Activated effector memory CD4-positive, alpha-beta T cell treated with anti-CD3 and anti-CD28 coated beads, Interleukin-2, amount 50 U/mL, for 16 hours (primary cell): Measurements from ENCODE around the gene PKP4.

Experiments
- DNase-seq: peaks from one replicate; pipeline ENCODE4 v3.0.0-alpha.2; 2020

The PKP4 gene

DNA sequence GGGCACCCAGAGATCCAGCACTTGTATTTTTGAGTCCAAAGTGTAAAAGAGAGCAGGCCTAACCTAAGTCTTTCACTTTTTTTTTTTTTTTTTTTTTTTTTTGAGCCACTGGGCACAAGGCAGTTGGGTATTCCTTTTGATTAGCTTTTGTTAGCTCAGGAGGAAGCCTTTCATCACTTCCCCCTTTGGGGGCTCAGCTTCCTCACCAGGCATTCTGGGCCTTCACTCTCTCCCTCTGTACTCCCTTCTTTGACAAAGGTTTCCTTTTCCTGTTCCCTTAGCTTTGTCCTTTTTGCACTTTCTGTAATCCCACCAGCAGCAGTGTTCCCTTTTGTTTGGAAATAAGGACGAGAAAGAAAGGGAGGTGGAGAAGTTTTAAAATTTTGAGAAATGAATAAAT is 88.2 kb downstream of the PKP4 start:
- DNase-seq: no peak

DNA sequence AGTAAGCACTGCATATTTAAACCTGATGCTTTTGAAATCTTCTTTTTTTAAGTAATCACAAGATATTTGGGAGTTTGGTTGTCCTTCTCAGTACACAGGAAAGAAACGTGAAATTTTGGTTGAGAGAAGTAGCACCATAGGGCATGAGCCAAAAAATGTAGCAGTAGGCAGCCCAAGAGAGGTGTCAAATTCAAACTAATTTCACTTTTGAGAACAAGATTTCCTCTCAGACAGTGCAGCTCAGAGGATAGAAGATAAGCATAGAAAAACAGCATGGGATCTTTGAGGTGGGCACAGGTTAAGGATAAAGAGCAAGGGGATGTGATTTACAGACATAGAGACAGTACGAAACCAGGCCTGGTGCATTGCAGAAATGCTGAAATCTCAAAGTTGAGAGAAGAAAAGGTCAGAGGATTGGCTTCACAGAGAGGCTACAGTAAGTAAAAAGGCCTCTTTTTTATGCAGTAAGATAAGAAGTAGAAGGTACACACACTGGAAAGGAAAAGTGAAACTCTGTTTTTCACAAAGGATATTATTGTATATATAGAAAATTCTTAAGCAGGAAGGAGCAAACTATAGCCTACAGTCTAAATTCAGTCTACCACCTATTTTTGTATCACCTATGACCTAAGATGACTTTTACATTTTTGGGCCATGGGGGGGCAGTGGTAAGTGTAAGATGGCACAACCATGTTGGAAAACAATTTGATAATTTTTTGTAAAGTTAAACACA is 89.8 kb downstream of the PKP4 start:
- DNase-seq: no peak

DNA sequence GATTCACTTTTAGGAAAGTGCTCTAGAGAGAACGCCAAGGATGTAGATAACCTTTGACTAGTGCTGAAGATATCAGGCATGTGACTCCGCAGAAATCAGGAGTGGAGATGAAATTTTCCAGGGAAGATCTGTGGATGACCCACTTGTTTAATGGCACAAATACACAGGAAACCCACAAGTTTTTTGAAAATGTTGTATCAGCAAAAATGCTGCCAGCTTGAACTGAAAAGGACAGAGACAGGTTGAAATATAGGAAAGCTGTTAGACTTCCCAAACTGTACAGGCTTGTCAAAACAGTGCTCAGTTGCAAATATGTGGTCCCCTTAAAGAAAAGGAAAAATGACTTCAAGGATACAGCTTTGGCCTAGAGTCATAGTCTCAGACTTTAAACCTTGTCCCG is 96.5 kb downstream of the PKP4 start:
- no peak for DNase-seq

DNA sequence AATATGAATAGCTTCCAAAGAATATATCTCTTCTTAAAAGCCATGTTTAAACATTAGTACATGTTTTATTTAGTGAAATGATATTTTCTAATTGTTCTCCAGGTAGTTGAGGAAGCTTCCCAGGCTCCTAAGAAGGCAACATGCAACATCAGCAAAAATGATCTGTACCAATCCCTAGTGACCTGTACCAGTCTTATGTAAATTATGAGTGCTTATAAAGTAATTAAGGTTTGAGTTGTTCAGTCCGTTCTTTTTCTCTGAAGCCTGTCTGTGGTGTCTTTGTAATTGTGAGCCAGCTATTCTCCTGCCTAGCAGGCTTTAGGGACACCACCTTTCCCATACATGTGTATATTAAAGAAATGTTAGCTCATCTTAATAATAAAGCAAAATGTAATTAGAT is 98.2 kb downstream of the PKP4 start:
- no peak for DNase-seq

DNA sequence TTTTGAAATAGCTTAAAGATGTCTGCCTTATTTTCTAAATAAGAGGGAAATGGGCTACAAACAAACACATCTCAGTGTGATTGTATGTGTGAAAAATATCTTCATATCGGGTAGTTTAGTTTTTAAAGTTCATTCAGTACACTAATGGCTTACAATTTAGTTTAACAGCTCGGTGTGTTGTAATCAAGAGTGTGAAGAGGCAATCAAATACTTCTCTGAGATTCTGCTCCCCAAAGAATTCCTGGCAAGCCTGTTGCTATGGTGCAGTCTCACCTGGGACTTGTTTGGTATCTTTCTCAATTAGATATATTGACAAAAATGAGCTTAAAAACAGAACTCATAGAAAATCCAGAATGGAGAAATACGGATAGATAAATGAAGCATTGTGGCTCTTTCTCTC is 99.4 kb downstream of the PKP4 start:
- DNase-seq: no peak

DNA sequence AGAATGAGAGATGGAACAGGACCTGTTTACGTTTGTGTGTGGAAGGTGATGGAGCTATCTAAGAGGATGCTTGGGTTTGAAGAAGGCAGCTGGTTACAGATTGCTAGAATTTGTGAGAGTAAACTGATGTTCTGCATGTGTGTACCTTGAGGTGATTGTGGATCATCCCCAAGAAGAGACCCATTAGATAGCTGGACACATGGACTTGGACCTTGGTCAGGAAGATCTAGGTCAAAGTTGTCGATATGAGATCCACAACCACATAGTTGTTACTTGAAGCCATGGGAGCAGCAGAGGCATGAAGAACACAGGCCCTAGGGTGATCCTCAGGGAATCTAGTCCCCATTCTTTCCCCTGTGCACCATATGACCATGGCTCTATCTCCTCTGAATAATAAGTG is 101.0 kb downstream of the PKP4 start:
- no peak for DNase-seq

DNA sequence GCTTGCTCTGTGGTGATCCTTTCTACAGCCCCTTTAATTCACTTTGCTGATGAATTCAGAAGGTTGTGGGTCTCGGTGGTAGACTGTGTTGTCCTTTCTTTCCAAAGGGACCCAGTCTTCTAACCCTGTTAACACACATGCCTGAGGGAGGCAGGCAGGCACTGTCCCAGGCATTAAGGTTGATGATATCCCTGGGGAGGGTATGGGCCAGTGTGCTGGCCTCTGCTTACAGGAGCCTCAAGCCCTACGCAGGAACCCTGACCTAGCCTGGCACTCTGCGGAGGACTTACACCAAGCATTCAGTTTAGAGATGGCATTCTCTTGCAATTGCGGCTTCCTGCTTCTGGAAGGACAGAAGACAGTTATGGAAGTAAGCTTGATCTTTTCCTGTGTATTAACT is 102.5 kb downstream of the PKP4 start:
- no peak for DNase-seq

DNA sequence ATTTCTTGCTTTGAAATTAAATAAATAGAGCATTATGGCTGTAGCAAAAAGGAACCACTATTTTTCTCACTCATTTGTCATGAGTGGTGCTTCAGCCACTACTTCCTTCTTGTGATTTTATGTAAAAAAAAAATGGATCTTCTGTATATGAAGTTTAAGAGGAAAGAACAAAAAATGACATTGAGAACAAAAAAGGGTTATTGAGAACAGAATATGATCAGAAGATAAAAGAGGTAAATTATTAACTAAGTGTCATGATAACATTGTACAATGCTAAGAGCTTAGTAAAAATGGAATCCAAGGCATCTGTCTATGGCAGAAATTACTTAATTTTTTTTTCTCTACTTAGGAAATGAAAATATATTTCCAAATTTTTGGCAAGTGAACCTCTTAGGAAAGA is 103.5 kb downstream of the PKP4 start:
- no peak for DNase-seq

DNA sequence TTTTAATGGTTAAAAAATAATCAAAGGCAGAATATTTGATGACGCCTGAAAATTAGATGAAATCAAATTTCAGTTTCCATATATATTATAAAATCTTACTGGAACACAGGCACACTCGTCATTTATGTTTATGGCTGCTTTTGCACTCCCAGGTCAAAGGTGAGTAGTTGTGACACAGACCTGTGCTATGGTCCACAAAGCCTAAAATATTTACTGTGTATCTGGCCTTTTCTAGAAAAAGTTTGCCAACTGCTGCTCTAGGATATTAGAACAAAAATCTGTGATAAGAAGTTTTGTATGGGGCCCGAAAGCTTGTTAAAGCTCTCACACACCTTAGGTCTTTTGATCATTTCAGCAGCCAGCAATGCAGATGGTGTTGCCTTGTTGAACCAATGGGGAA is 104.3 kb downstream of the PKP4 start:
- no peak for DNase-seq

DNA sequence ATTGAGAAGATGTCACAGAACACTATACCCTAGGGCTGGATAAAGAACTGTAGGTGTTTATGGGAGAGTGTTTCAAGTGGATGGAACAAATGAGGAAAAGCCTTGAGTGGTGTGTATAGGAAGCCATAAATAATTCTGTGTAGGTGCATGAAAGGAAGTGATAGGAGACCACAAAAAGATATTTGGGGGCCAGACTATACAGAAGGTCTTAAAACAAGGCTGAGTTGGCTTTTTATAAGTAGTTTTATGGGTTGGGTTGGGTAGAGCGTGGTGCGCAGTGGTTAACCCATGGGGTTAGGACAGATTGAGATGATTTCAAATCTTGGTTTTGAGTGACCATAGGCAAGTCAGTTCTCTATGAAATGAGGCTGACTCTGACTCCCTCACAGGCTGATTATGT is 110.5 kb downstream of the PKP4 start:
- DNase-seq: no peak

DNA sequence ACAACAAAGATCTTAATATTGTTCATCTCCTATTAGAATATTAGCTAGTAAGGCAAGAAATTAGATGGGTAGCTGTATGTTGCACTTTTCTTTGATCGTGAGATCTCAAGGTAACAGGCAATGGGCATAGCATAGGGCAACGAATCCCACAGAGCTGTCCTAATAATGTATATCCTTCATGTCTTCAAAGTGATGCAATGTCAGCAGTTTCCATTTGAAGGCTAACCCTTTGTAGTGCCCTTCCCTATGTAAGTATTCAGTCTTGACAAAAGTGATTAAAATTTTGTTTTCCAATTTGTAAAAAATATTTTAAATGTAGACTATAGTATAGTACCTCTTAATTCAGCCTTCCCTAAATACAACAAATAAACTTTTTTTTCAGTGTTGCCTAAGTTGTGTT is 112.5 kb downstream of the PKP4 start:
- no peak for DNase-seq

DNA sequence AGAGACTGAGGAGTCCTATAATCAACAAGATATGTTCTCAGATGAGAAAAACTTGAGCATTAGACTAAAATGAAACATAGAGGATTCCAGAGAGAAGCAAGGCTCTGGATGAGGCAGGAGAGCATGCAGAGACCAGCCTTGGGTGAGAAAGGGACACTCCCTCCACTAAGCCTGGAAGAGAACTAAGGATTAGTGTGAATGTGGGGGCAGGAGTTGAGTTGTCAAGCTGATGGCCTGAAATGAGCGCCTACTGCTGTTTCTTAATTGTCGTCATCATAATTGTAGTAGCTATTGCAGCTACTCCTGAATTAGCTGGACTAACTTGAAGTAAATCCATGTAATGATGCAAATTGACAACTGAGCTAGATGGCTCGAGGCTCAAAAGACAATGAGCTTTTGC is 114.1 kb downstream of the PKP4 start:
- no peak for DNase-seq

DNA sequence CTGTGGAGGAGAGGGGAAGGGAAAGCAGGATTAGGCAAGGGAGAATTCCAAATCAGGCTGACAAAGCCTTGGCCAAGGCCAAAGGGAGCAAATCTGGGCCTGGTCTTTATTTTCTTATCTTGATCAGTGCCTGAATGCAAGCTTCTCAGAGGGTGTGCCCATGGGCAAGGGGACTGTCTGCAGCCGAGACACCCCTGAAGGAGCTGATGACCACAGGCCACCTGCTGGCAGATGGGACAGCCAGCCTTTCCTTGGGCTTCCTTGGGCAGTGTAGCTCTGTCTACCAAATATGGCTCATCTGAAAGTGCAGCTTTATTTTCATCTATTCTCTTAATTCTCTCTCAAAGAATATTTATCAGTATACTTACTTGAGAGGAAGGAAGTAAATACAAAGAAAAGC is 117.0 kb downstream of the PKP4 start:
- no peak for DNase-seq

DNA sequence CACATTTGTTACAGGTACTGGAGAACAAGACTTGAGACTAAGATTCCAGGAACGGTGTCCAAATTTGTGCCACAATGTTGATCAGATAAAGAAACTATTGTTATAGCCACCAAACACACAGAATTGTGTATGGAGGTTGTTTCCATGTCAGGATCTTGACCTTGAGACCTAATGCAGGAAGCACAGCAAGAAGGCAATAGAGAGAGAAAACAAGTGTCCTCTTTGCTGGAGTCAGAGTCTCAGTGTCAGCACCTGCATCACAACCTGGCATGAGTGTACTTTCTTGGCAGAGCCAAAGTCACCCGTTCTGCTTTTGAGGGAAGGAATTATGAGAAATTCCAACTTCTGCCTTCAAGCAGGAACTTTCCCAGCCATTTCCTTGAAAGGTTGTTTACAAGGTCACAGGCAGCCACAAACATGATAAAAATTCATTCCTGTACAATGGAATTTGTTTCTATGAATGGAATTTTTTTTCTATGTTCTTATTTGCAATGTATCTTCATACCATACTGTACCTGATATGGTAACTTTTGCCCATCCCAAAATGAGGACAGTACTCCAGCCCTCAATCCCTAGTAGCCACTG is 118.4 kb downstream of the PKP4 start:
- DNase-seq: no peak

DNA sequence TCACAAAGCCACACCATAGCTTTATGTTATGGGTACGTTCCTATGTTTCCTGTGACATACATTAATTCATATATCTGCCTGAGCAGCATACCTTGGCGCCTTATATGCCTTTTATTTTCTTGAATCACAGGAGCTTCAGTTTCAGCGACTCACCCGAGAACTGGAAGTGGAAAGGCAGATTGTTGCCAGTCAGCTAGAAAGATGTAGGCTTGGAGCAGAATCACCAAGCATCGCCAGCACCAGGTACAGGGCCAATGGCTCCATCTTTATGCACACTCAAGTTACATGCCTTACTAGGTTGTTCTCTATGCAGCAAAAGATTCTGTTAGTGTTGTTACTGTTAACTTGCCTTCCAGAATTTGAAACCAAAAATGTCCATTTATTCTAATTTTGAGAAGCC is 120.4 kb downstream of the PKP4 start:
- no peak for DNase-seq

DNA sequence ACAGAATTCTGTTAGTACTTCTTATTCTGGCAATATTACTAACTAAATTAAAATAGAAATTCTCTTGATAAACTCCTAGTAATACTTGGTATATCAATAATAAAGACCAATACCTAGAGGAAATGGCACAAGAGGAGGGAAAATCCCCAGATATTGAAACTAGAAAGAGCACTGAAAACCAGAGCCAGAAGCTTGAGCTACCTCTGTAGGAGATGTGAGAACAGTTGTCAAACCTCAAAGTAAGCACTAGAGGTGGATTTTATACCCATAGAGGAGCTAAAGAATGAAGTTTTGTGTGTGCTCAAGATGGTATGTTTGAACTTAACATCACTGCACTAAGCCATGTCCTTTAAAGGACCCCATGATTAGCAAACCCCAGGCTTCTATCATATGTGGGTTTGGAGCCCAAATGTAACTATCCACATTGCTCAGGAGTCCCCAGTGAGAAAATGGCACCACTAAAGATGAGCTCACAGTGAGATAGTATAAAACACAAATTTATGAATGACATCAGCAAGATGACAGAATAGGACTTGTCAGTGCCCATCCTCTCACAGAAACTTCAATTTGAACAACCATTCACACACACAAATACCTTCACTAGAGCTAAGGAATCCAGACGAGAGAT is 122.1 kb downstream of the PKP4 start:
- no peak for DNase-seq

DNA sequence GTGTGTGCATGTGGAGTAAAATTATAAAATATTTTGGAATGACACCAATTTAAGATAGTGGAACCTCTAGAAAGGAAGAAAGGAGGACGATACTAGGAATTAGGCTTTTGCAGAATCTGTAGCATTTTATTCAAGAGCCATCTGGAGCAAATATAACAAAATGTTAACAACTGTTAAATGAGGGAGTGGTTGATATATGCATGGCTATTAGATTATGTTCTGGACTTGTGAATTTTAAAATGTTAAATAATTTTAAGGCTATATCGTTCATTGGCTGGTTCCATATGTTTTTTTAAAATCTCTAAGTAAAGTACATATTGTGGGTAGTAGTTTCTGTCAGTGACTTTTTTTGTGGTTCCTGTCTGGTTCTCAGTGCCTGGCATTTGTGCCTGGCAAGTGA is 123.2 kb downstream of the PKP4 start:
- DNase-seq: no peak

DNA sequence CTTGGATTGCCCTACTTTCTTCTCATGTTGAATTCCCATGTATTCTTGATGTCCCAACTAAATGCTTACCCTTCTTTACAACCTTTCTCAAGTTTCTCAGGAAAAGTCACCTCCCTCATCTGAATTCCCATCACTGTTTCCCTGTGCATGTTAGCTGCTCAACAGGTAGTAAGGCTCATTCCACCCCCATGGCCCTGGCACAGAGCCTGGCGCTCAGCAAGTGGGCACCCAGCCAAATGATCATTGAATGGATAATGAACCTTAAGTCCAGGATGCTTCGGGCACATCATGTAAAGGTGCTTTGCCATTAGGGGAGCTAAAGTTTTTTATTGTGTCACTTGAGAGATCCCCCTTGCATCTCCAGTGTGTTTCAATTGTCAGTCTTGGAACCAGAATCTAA is 124.0 kb downstream of the PKP4 start:
- DNase-seq: no peak

DNA sequence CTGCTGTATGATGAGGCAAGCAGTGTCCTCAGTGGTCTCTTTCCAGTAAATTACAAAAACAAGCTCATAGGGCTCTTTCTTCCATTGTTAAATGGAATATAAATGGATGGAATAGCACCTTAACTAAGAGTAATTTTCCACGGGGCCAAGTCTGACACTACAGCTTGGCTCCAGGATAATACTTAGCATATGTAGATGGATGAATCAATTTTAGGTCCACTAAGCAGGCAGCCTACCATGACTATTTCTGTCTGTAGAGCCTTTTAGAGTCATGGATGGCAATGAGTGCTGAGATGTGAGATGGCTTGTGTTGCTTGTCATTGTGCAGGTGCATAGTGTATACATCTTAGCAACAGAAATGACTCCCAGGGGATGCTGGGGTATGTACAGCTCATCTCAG is 125.9 kb downstream of the PKP4 start:
- no peak for DNase-seq

DNA sequence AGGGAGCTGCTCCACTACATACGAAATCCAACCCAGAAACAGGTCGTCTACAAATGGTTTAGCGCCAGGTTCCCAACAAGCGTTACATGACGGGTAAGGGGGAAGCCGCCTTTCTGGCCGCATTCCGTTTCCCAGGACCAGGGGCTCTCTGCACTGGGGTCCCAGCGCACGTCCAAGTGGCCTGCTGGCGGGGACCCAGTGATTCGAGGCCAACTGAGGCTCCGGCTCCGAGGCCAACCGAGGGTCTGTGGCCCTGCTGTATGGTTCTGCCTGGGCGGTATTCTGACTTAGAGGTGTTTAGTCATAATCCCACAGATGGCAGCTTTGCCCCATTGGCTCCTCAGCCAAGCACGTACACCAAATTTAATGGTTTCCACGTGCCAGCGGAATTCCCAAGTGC is 127.2 kb downstream of the PKP4 start:
- DNase-seq: no peak

DNA sequence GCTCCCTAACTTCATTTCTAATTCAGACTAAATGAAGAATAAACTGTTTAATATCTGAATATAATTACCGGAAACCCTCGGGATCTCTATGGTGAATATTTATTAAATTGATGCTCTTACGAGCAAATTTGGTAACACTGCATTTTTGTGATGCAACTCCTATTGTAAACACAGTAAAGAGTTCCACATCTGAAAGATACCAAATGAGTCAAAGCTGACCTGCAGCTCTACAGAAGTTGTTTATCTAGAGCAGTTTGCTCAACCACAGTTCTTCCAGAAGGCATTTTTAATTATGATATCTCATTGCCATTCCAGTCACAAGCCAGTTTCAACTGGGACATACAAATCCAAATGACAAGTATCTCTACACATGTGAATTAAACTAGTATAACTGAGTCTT is 129.7 kb downstream of the PKP4 start:
- no peak for DNase-seq

DNA sequence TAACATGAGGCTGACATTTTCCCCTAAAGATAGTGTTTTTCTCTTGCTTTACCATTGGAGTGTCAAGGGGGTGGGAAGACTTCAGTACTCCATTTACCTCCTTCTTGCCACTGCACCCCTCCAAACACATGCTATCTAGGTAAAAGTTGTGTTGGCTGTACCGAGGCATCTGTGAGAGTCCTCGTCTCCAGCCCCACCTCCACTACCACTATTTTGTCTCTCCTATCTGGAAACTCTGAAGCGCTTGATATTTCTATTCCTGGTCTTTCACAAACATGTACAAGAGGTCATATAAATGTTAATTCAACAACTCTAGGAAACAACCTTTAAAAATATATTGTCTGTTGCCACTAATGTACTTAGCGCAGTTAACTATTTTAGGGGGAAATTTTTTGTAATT is 132.6 kb downstream of the PKP4 start:
- no peak for DNase-seq

DNA sequence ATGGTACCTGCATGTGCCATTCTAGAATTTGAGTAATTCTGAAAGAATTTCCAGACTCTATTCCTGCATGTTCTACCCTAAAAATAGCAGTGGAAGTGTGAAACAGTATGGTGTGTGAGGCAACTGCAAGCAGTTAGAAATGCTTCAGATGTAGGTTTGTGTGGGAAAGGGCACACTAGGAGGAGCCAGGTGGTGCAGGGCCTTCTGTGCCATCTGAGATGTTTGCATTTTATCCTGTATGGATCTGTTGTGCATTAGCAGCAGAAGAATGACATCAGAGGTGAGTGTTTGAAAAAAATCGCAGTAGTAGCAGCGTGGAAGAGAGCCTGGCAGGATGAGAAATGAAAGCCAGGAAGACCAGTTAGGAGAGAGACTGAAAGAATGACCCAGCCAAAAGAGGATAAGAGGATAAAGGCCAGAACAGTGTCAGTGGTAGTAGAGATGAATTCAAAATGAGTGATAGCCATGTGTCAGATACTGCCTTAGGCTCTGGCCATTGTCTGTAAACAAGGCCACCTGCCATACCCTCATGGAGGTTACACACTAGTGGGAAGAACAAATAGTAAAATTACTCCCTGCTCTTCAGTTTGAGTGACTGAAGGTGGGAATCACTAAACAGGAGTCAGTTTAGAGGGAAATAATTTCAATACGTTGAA is 142.2 kb downstream of the PKP4 start:
- no peak for DNase-seq

DNA sequence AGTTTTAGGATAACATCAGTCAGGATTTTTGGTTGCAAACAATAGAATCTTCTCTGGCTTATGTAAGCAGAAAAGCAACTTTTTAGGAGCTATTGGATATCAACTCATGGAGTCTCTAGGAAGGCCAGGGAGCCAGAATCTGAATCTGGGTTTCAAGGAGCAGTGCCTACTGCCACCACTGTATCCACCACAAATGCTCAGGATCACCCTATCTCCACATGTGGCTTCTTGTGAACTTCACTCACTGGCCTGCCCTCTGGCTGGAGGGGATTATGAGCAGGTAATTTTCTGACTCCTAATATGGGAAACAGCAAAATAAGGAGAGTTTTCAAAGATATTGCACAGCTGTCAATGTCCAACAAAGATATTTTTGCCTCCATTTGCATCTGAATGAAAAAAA is 142.9 kb downstream of the PKP4 start:
- no peak for DNase-seq
